GM21619 (cell line): ENCODE measurements around the gene TNFRSF6B.

Experiments
- ATAC-seq: cut with Tn5 transposase; IDR thresholded peaks from one replicate; pipeline ENCODE4 v1.9.1; 2021; ENCODE audit not compliant: unreplicated experiment

TNFRSF6B gene

GRCh38 chr20:63745961-63746731 lies 49.7 kb downstream of the TNFRSF6B start:
- no peak for ATAC-seq

- no peak for ATAC-seq
Measured at GRCh38 chr20:63746751-63747315, 50.4 kb downstream of the TNFRSF6B start.

- ATAC-seq = no peak
Measured at GRCh38 chr20:63747622-63748069, 51.2 kb downstream of the TNFRSF6B start.
